AG09319 (cell line): ENCODE data around the gene APP.

ENCODE experiments used
- DNase-seq: peaks from one replicate; pipeline ENCODE4 v3.0.0-alpha.2; 2010; ENCODE audit warnings: low read depth; ENCODE audit errors: extremely low read depth
- TF ChIP-seq, protein P1 (sequence below): IDR thresholded peaks from 2 replicates; pipeline ENCODE4 v1.5.1; 2011; ENCODE audit warnings: low read depth, mild to moderate bottlenecking, inconsistent platforms, low read length, moderate library complexity

The APP gene

DNA sequence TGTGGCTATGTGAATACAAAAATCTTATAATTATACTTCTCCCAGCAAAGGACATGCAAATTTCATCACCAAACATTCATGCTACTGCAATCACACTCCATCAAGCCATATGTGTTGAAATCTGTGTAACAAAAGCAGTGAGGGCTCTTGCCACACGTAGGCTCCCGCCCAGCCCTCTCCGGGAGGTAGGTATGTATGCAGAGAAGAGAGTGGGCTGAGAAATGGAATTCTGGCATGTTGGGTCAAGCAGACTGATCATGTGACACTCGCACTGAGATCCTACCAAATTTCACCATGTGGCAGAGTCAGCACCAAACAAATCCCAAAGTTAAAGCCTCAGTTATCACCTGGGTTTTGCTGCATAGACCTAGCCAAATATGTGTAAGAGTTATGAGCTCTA is 49.7 kb downstream of the APP start:
- no peak for DNase-seq
- TF ChIP-seq, protein P1, sequence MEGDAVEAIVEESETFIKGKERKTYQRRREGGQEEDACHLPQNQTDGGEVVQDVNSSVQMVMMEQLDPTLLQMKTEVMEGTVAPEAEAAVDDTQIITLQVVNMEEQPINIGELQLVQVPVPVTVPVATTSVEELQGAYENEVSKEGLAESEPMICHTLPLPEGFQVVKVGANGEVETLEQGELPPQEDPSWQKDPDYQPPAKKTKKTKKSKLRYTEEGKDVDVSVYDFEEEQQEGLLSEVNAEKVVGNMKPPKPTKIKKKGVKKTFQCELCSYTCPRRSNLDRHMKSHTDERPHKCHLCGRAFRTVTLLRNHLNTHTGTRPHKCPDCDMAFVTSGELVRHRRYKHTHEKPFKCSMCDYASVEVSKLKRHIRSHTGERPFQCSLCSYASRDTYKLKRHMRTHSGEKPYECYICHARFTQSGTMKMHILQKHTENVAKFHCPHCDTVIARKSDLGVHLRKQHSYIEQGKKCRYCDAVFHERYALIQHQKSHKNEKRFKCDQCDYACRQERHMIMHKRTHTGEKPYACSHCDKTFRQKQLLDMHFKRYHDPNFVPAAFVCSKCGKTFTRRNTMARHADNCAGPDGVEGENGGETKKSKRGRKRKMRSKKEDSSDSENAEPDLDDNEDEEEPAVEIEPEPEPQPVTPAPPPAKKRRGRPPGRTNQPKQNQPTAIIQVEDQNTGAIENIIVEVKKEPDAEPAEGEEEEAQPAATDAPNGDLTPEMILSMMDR = no peak

- TF ChIP-seq, protein P1 = no peak
- DNase-seq = no peak
Measured at GRCh38 chr21:26119906-26120305, 50.7 kb downstream of the APP start.

GRCh38 chr21:26118938-26119540 is 51.5 kb downstream of the APP start:
- DNase-seq = no peak
- TF ChIP-seq, protein P1 = no peak

GRCh38 chr21:26117972-26118367 is 52.6 kb downstream of the APP start:
- no peak for DNase-seq
- TF ChIP-seq, protein P1 = no peak

DNA sequence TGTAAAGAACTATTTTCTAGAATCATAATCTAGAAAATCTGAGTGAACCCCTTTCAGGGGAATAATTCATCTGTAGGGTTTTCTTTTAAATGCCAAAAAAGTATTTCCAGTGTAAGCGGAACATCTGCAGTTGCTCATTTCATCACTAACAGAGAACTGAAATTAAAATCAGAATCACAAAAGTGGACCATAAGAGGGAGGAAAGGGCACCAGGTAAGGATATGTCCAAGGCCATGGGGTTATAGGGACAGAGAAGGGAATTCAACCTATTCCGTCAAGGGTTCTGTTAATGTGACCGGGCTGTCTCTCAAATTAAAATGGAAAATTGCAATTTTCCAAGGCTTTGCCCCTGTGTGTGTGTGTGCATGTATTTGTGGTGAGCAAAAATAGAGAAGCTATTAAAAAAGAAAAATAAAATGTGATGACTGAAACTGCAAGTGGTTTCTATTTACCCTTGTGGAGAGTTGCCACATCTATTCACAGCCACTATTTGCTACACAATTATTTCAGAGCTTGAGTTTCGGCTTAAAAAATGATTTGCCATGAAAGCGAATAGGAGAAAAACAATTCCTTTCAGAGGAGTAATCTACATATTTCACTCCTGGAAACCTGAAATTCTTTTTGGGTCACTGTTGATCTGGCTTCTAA is 53.1 kb downstream of the APP start:
- TF ChIP-seq, protein P1 = no peak
- no peak for DNase-seq

GRCh38 chr21:26116456-26117011 is 54.0 kb downstream of the APP start:
- peak; percentile 50 for DNase-seq
- TF ChIP-seq, protein P1 = no peak

GRCh38 chr21:26115899-26116298 is 54.7 kb downstream of the APP start:
- TF ChIP-seq, protein P1 = no peak
- peak; percentile 14 for DNase-seq
